Hippocampal formation (tissue), 2 donors: ENCODE measurements around the gene ADGRF1.
"Not testable (repeated sequence)": the region's sequence is repeated elsewhere in the genome, so short reads cannot be mapped to it uniquely, and the experiment has no call there.

Experiments
- DNase-seq, 2 donors: peaks; one replicate each; lab custom pipeline; 2025; lab: John Stamatoyannopoulos, UW

Gene ADGRF1

GRCh38 chr6:47042275-47042791 is at the start of gene ADGRF1:
Gene ADGRF1, minus strand, starts transcription at chr6:47042332. Its CDS starts 13,271 bp downstream, at chr6:47029061.
- no peak for DNase-seq

GRCh38 chr6:47090881-47091280 is 48.7 kb upstream of the ADGRF1 start:
- DNase-seq, result no peak

- DNase-seq, result not testable (repeated sequence)
Observed at GRCh38 chr6:47089473-47089872, 47.3 kb upstream of the ADGRF1 start.

- DNase-seq, result no peak
Observed at GRCh38 chr6:47086051-47086770, 44.1 kb upstream of the ADGRF1 start.

- DNase-seq, result no peak
Observed at GRCh38 chr6:47084610-47085009, 42.5 kb upstream of the ADGRF1 start.

- peak in 1 of 2 donors; percentile 12 for DNase-seq
Observed at GRCh38 chr6:47083586-47084047, 41.5 kb upstream of the ADGRF1 start.

- DNase-seq, result no peak
Observed at GRCh38 chr6:47080083-47080596, 38.0 kb upstream of the ADGRF1 start.

GRCh38 chr6:47079638-47080037 is 37.5 kb upstream of the ADGRF1 start:
- DNase-seq, result no peak

- no peak for DNase-seq
Observed at GRCh38 chr6:47078991-47079390, 36.9 kb upstream of the ADGRF1 start.

- no peak for DNase-seq
Observed at GRCh38 chr6:47076422-47077344, 34.6 kb upstream of the ADGRF1 start.

- DNase-seq, result peak; percentile 32 to 70
Observed at GRCh38 chr6:47075741-47076421, 33.7 kb upstream of the ADGRF1 start.

- DNase-seq, result peak in 1 of 2 donors; percentile 9
Observed at GRCh38 chr6:47075168-47075567, 33.0 kb upstream of the ADGRF1 start.

- DNase-seq, result no peak
Observed at GRCh38 chr6:47073125-47074110, 31.3 kb upstream of the ADGRF1 start.

GRCh38 chr6:47072667-47073066 is 30.5 kb upstream of the ADGRF1 start:
- DNase-seq, result no peak

- no peak for DNase-seq
Observed at GRCh38 chr6:47071681-47072080, 29.5 kb upstream of the ADGRF1 start.

GRCh38 chr6:47070461-47070860 is 28.3 kb upstream of the ADGRF1 start:
- DNase-seq, result no peak

GRCh38 chr6:47069156-47069555 is 27.0 kb upstream of the ADGRF1 start:
- DNase-seq, result no peak

GRCh38 chr6:47066418-47066817 is 24.3 kb upstream of the ADGRF1 start:
- DNase-seq, result no peak

GRCh38 chr6:47064274-47064673 is 22.1 kb upstream of the ADGRF1 start:
- DNase-seq, result no peak

GRCh38 chr6:47062346-47062745 is 20.2 kb upstream of the ADGRF1 start:
- DNase-seq, result no peak
